NT2/D1 (cell line): Measurements from ENCODE around the gene RPL6.
A peak's percentile ranks its signal among the peaks of the same experiment; 100 is the strongest.

ENCODE experiments used
- SUZ12 ChIP-seq: IDR thresholded peaks from 2 replicates; pipeline ENCODE4 v1.6.1; 2011; ENCODE audit not compliant: insufficient read length, insufficient read depth; ENCODE audit errors: extremely low read depth
- YY1 ChIP-seq: IDR thresholded peaks from 2 replicates; pipeline ENCODE4 v1.6.1; 2011; ENCODE audit not compliant: insufficient read length, insufficient read depth
- ZNF274 ChIP-seq: IDR thresholded peaks from 2 replicates; pipeline ENCODE4 v1.6.1; 2011; ENCODE audit warnings: mild to moderate bottlenecking, low read depth, low read length

GRCh38 chr12:112381883-112382796 is 27.3 kb downstream of the RPL6 start, which contains the start of gene HECTD4:
- TF ChIP-seq YY1 (peak; percentile 74), ZNF274 (no peak), SUZ12 (no peak)
